HL-60 (cell line): ENCODE results near the gene LRRTM2.

Experiments
- CTCF ChIP-seq: IDR thresholded peaks from one replicate; pipeline ENCODE4 v1.5.1; 2011; ENCODE audit warnings: low read length, control low read depth, inconsistent platforms; ENCODE audit not compliant: insufficient read depth
- POLR2AphosphoS5 ChIP-seq: IDR thresholded peaks from 2 replicates; pipeline ENCODE4 v1.6.1; 2012; ENCODE audit warnings: low read depth
- REST ChIP-seq: IDR thresholded peaks from 2 replicates; pipeline ENCODE4 v1.6.1; 2012; ENCODE audit warnings: low read depth; ENCODE audit not compliant: insufficient replicate concordance
- SPI1 ChIP-seq: IDR thresholded peaks from 2 replicates; pipeline ENCODE4 v1.6.1; 2012; ENCODE audit warnings: low read depth, mild to moderate bottlenecking, borderline replicate concordance

GRCh38 chr5:138831703-138832102 lies 43.4 kb downstream of the LRRTM2 start:
- TF ChIP-seq REST (no peak), SPI1 (no peak), CTCF (no peak), POLR2AphosphoS5 (no peak)
